ENCODE measurements around the gene SEMA5A. TPM values are rescaled to one million over a fixed set of nuclear protein-coding genes. Genes with fewer than 3 reads are reported as not detected.

The SEMA5A gene
- polyA plus RNA-seq, 3 donors, result not detected

DNA sequence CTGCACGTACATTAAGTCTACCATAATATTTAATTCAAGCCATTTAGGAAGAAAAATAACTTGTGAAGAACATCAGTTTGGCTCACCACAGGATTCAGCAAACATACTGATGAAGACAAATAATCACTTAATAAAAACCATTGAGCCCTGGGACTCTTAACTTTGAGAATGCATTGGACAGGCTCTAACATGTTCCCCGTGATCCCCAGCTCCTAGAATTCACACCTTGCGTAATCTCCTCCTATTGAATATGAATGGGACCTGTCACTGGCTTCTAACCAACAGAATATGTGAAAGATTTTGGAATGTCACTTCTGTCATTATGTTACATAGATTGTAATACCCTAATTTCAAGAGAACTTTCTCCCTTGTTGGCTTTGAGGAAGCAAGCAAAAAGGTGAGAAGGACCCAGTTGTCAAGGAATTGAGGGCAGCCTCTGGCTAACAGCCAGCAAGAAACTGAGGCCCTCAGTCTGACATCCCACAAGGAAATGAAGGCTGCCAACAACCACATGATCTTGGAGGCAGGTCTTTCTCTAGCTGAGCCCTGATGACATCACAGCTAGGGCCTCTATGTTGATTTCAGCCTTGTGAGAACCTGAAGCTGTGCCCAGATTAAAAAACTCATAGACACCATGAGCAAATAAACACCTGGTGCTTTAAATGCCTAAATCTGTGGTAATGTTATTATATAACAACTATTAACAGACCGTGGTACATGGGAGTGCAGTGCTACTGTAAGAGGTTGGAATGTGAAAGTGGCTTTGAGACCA is 433.2 kb downstream of the SEMA5A start:
- H2AFZ ChIP-seq (ENCODE audit: insufficient read depth, low read depth, low read length, poor library complexity, severe bottlenecking), result no peak overlapping the region
- TF ChIP-seq, protein P1, sequence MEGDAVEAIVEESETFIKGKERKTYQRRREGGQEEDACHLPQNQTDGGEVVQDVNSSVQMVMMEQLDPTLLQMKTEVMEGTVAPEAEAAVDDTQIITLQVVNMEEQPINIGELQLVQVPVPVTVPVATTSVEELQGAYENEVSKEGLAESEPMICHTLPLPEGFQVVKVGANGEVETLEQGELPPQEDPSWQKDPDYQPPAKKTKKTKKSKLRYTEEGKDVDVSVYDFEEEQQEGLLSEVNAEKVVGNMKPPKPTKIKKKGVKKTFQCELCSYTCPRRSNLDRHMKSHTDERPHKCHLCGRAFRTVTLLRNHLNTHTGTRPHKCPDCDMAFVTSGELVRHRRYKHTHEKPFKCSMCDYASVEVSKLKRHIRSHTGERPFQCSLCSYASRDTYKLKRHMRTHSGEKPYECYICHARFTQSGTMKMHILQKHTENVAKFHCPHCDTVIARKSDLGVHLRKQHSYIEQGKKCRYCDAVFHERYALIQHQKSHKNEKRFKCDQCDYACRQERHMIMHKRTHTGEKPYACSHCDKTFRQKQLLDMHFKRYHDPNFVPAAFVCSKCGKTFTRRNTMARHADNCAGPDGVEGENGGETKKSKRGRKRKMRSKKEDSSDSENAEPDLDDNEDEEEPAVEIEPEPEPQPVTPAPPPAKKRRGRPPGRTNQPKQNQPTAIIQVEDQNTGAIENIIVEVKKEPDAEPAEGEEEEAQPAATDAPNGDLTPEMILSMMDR (IDR thresholded peaks at IDR 0.05), result no peak
- H3K27ac ChIP-seq (ENCODE audit: low read depth in 1 of 2, low read length in 2 of 2), result no peak overlapping the region
- intact Hi-C loops (cut with micrococcal nuclease), result no loop called here
- no peak overlapping the region for H3K4me3 Mint-ChIP-seq
- H3K36me3 ChIP-seq (replicated peaks in 1 of 2; ENCODE audit: control insufficient read depth in 1 of 2, insufficient read depth in 2 of 2, low read length in 2 of 2), result no peaks in the 10 kb centered on the region
- no peaks in the 10 kb centered on the region for H4K20me1 ChIP-seq (ENCODE audit: insufficient read depth, low read length)
- H3K36me3 Mint-ChIP-seq, result no peaks in the 10 kb centered on the region
- no peak overlapping the region for H3K9ac ChIP-seq (ENCODE audit: insufficient read depth, low read length, poor library complexity, severe bottlenecking)
- DNase-seq, result no peak
- H3K27me3 ChIP-seq (ENCODE audit: control insufficient read depth in 2 of 2, insufficient read depth in 2 of 2, low read length in 2 of 2), result no peaks in the 10 kb centered on the region
- H3K9me3 Mint-ChIP-seq, result peaks cover 0 to 5% (median 2%) of the 10 kb centered on the region in 7 donors
- no peak overlapping the region for H3K27ac Mint-ChIP-seq
- H3K4me3 ChIP-seq (replicated peaks in 1 of 3; ENCODE audit: low read depth in 2 of 3, low read length in 3 of 3), result no peak overlapping the region
- no peaks in the 10 kb centered on the region for H3K79me2 ChIP-seq (ENCODE audit: insufficient read depth, low read length)
- H3K4me1 Mint-ChIP-seq, result no peaks in the 10 kb centered on the region
- H3K27me3 Mint-ChIP-seq (ENCODE audit: low read depth in 3 of 3), result peaks cover 0 to 2% (median 1%) of the 10 kb centered on the region in 3 donors
- no CpG with 5 or more reads among the region's 4 CpGs for WGBS (ENCODE audit: insufficient coverage)
- no peaks in the 10 kb centered on the region for H3K4me1 ChIP-seq (ENCODE audit: control insufficient read depth in 1 of 2, insufficient read depth in 2 of 2, low read length in 2 of 2)
- H3K9me3 ChIP-seq (replicated peaks in 1 of 2; ENCODE audit: control insufficient read depth in 1 of 2, insufficient read depth in 1 of 2, low read length in 2 of 2), result no peaks in the 10 kb centered on the region
- H3K4me2 ChIP-seq (replicated peaks; ENCODE audit: extremely low read depth, low read length, poor library complexity, severe bottlenecking), result no peak overlapping the region

GRCh38 chr5:9108162-9108561 is 437.7 kb downstream of the SEMA5A start:
- no peaks in the 10 kb centered on the region for H3K4me1 ChIP-seq (ENCODE audit: control insufficient read depth in 1 of 2, insufficient read depth in 2 of 2, low read length in 2 of 2)
- no peaks in the 10 kb centered on the region for H3K36me3 ChIP-seq (replicated peaks in 1 of 2; ENCODE audit: control insufficient read depth in 1 of 2, insufficient read depth in 2 of 2, low read length in 2 of 2)
- no peak overlapping the region for H3K4me3 ChIP-seq (replicated peaks in 1 of 3; ENCODE audit: low read depth in 2 of 3, low read length in 3 of 3)
- no peak overlapping the region for H3K4me2 ChIP-seq (replicated peaks; ENCODE audit: extremely low read depth, low read length, poor library complexity, severe bottlenecking)
- no peaks in the 10 kb centered on the region for H3K36me3 Mint-ChIP-seq
- TF ChIP-seq, protein P1 (IDR thresholded peaks at IDR 0.05), result no peak
- WGBS (ENCODE audit: insufficient coverage), result 89% methylated on average over 3 of the region's 6 CpGs
- H3K4me1 Mint-ChIP-seq, result no peaks in the 10 kb centered on the region
- H3K9me3 ChIP-seq (replicated peaks in 1 of 2; ENCODE audit: control insufficient read depth in 1 of 2, insufficient read depth in 1 of 2, low read length in 2 of 2), result no peaks in the 10 kb centered on the region
- no peaks in the 10 kb centered on the region for H3K27me3 Mint-ChIP-seq (ENCODE audit: low read depth in 3 of 3)
- intact Hi-C loops (cut with micrococcal nuclease), result no loop called here
- H2AFZ ChIP-seq (ENCODE audit: insufficient read depth, low read depth, low read length, poor library complexity, severe bottlenecking), result no peak overlapping the region
- no peaks in the 10 kb centered on the region for H4K20me1 ChIP-seq (ENCODE audit: insufficient read depth, low read length)
- H3K9me3 Mint-ChIP-seq, result peaks cover 0 to 5% (median 0%) of the 10 kb centered on the region in 7 donors
- H3K4me3 Mint-ChIP-seq, result no peak overlapping the region
- DNase-seq, result no peak
- no peaks in the 10 kb centered on the region for H3K27me3 ChIP-seq (ENCODE audit: control insufficient read depth in 2 of 2, insufficient read depth in 2 of 2, low read length in 2 of 2)
- H3K27ac ChIP-seq (ENCODE audit: low read depth in 1 of 2, low read length in 2 of 2), result no peak overlapping the region
- no peaks in the 10 kb centered on the region for H3K79me2 ChIP-seq (ENCODE audit: insufficient read depth, low read length)
- no peak overlapping the region for H3K27ac Mint-ChIP-seq
- no peak overlapping the region for H3K9ac ChIP-seq (ENCODE audit: insufficient read depth, low read length, poor library complexity, severe bottlenecking)
